Measurements from ENCODE around the gene GPRIN3.

DNA sequence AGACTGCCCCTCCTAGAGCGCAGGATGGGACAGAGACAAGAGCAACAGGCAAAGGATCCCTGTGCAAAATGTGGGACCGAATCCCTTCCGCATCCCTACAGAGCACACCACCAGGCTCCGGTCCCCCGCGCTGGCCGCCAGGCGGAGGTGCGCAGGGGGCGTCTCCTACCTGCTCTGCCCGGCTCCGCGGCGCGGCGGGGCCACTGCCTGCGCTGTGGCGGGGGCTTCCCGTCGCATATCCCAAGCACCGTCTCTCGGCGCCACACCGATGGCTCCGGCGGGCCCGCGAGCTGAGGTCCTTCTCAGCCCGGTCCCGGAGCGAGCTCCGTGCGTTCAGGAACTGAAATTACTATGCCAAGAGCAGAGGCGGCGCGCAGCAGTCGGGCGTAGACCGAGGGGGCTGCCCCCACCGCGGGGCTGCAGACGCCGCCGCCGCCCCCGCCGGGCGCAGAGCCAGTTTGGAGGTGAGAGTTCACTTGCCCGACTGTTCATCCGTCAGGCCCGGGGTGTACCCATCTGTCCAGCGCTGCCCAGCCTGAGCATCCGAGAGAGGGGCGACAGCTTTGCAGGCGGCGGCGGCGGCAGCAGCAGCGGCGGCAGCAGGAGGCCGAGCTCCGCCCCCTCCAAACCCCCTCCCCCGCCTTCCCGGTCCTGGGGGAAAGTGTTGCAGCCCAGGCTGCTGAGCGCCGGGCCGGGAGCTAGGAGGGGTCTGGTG is at the start of gene GPRIN3:
- TF ChIP-seq, protein P1, sequence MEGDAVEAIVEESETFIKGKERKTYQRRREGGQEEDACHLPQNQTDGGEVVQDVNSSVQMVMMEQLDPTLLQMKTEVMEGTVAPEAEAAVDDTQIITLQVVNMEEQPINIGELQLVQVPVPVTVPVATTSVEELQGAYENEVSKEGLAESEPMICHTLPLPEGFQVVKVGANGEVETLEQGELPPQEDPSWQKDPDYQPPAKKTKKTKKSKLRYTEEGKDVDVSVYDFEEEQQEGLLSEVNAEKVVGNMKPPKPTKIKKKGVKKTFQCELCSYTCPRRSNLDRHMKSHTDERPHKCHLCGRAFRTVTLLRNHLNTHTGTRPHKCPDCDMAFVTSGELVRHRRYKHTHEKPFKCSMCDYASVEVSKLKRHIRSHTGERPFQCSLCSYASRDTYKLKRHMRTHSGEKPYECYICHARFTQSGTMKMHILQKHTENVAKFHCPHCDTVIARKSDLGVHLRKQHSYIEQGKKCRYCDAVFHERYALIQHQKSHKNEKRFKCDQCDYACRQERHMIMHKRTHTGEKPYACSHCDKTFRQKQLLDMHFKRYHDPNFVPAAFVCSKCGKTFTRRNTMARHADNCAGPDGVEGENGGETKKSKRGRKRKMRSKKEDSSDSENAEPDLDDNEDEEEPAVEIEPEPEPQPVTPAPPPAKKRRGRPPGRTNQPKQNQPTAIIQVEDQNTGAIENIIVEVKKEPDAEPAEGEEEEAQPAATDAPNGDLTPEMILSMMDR (IDR thresholded peaks at IDR 0.05): peak; percentile 6; the same call in 1 of the 2 replicates
- TF ChIP-seq ZFX (IDR thresholded peaks at IDR 0.05; ENCODE audit: borderline replicate concordance): no peak

All from 22Rv1 (cell line).